ENCODE measurements around the gene LDB2. TPM values are rescaled to one million over a fixed set of nuclear protein-coding genes. Genes with fewer than 3 reads are reported as not detected.
"Not testable (repeated sequence)": the region's sequence is repeated elsewhere in the genome, so short reads cannot be mapped to it uniquely, and the experiment has no call there.

LDB2 gene
- total RNA-seq, 1 experiment from 2014 or later: not detected

DNA sequence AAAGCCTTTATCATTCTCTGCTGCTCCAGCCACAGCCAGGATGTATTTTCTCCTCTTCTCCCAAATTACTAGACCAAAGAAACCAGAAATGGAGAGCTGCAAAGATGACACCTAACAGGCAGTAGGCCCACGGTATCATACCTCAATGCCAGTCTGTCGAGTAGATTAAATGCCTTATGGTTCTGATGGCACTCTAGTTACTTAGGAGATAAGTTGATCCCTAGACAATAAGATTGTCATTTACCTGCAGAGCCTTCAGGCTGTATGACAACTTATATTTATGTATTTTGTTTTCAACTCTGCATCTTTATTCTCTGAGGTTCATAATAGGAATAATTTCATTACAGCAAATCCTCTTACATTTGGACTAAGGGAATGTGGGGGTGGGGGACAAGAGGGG is 262.1 kb downstream of the LDB2 start:
- CTCF ChIA-PET: no interaction called here
- no peaks in the 10 kb centered on the region for H3K36me3 Mint-ChIP-seq (ENCODE audit: insufficient read depth, unreplicated experiment)
- BruUV-seq (replicated peaks): no TSS peak

DNA sequence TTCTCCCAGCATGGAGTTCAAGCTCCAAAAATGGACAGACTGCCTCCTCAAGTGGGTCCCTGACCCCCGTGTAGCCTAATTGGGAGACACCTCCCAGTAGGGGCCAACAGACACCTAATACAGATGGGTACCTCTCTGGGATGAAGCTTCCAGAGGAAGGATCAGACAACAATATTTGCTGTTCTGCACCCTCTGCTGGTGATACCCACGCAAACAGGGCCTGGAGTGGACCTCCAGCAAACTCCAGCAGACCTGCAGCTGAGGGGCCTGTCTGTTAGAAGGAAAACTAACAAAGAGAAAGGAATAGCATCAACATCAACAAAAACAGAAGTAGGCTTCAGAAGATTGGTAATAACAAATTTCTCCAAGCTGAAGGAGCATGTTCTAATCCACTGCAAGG is 269.2 kb downstream of the LDB2 start:
- H3K9me3 Mint-ChIP-seq (ENCODE audit: low read depth, unreplicated experiment); H3K27ac Mint-ChIP-seq (ENCODE audit: unreplicated experiment); CTCF ChIA-PET; H3K4me3 Mint-ChIP-seq (ENCODE audit: low read depth, unreplicated experiment); H3K4me1 Mint-ChIP-seq (ENCODE audit: low read depth, unreplicated experiment); BruUV-seq (replicated peaks); DNase-seq; intact Hi-C loops (cut with micrococcal nuclease; ENCODE audit: unreplicated experiment); H3K36me3 Mint-ChIP-seq (ENCODE audit: insufficient read depth, unreplicated experiment): not testable (repeated sequence)
- H3K27me3 Mint-ChIP-seq (ENCODE audit: unreplicated experiment): peaks cover 12% of the 10 kb centered on the region

More for the DNA sequence above, 262.1 kb downstream of the LDB2 start:
- intact Hi-C loops (cut with micrococcal nuclease; ENCODE audit: unreplicated experiment): no loop called here
- no peak for TF ChIP-seq CTCF (IDR thresholded peaks at IDR 0.05; ENCODE audit: unreplicated experiment)
- H3K4me1 Mint-ChIP-seq (ENCODE audit: low read depth, unreplicated experiment): no peaks in the 10 kb centered on the region
- no peak for DNase-seq
- H3K4me3 Mint-ChIP-seq (ENCODE audit: low read depth, unreplicated experiment): no peak overlapping the region
- no peaks in the 10 kb centered on the region for H3K9me3 Mint-ChIP-seq (ENCODE audit: low read depth, unreplicated experiment)
- no peak overlapping the region for H3K27ac Mint-ChIP-seq (ENCODE audit: unreplicated experiment)
- H3K27me3 Mint-ChIP-seq (ENCODE audit: unreplicated experiment): peaks cover 13% of the 10 kb centered on the region

GRCh38 chr4:16628835-16629234 is 269.6 kb downstream of the LDB2 start:
- intact Hi-C loops (cut with micrococcal nuclease; ENCODE audit: unreplicated experiment); CTCF ChIA-PET: not testable (repeated sequence)

GRCh38 chr4:16627999-16628398 is 270.4 kb downstream of the LDB2 start:
- TF ChIP-seq CTCF (IDR thresholded peaks at IDR 0.05; ENCODE audit: unreplicated experiment): no peak
- Mint-ChIP-seq H3K4me3 (ENCODE audit: low read depth, unreplicated experiment) (no peak overlapping the region), H3K27ac (ENCODE audit: unreplicated experiment) (no peak overlapping the region), H3K4me1 (ENCODE audit: low read depth, unreplicated experiment) (no peaks in the 10 kb centered on the region), H3K36me3 (ENCODE audit: insufficient read depth, unreplicated experiment) (no peaks in the 10 kb centered on the region), H3K9me3 (ENCODE audit: low read depth, unreplicated experiment) (no peaks in the 10 kb centered on the region), H3K27me3 (ENCODE audit: unreplicated experiment) (peaks cover 12% of the 10 kb centered on the region)
- no peak for DNase-seq
- CTCF ChIA-PET: no interaction called here
- no TSS peak for BruUV-seq (replicated peaks)
- intact Hi-C loops (cut with micrococcal nuclease; ENCODE audit: unreplicated experiment): no loop called here

More at GRCh38 chr4:16628835-16629234, 269.6 kb downstream of the LDB2 start:
- not testable (repeated sequence) for H3K4me1 Mint-ChIP-seq (ENCODE audit: low read depth, unreplicated experiment); H3K9me3 Mint-ChIP-seq (ENCODE audit: low read depth, unreplicated experiment); H3K36me3 Mint-ChIP-seq (ENCODE audit: insufficient read depth, unreplicated experiment); DNase-seq; H3K27ac Mint-ChIP-seq (ENCODE audit: unreplicated experiment); H3K4me3 Mint-ChIP-seq (ENCODE audit: low read depth, unreplicated experiment); BruUV-seq (replicated peaks)
- H3K27me3 Mint-ChIP-seq (ENCODE audit: unreplicated experiment): peaks cover 12% of the 10 kb centered on the region

- H3K4me1 Mint-ChIP-seq (ENCODE audit: low read depth, unreplicated experiment): no peaks in the 10 kb centered on the region
- H3K27me3 Mint-ChIP-seq (ENCODE audit: unreplicated experiment): peaks cover 12% of the 10 kb centered on the region
- CTCF ChIA-PET: no interaction called here
- BruUV-seq (replicated peaks): no TSS peak
- no peaks in the 10 kb centered on the region for H3K9me3 Mint-ChIP-seq (ENCODE audit: low read depth, unreplicated experiment)
- intact Hi-C loops (cut with micrococcal nuclease; ENCODE audit: unreplicated experiment): no loop called here
- no peak overlapping the region for H3K27ac Mint-ChIP-seq (ENCODE audit: unreplicated experiment)
- no peaks in the 10 kb centered on the region for H3K36me3 Mint-ChIP-seq (ENCODE audit: insufficient read depth, unreplicated experiment)
- no peak overlapping the region for H3K4me3 Mint-ChIP-seq (ENCODE audit: low read depth, unreplicated experiment)
- no peak for TF ChIP-seq CTCF (IDR thresholded peaks at IDR 0.05; ENCODE audit: unreplicated experiment)
- DNase-seq: no peak
These were observed 271.5 kb downstream of the LDB2 start for GRCh38 chr4:16626945-16627344.

All from Calu3 (cell line).